NOMO-1 (cell line): ENCODE results near the gene SOX13.

ENCODE experiments used
- DNase-seq, 2 experiments: peaks; one replicate each; lab custom pipeline; 2025; ENCODE audit not compliant: unreplicated experiment in 2 of 2; lab: John Stamatoyannopoulos, UW

SOX13 gene

DNA sequence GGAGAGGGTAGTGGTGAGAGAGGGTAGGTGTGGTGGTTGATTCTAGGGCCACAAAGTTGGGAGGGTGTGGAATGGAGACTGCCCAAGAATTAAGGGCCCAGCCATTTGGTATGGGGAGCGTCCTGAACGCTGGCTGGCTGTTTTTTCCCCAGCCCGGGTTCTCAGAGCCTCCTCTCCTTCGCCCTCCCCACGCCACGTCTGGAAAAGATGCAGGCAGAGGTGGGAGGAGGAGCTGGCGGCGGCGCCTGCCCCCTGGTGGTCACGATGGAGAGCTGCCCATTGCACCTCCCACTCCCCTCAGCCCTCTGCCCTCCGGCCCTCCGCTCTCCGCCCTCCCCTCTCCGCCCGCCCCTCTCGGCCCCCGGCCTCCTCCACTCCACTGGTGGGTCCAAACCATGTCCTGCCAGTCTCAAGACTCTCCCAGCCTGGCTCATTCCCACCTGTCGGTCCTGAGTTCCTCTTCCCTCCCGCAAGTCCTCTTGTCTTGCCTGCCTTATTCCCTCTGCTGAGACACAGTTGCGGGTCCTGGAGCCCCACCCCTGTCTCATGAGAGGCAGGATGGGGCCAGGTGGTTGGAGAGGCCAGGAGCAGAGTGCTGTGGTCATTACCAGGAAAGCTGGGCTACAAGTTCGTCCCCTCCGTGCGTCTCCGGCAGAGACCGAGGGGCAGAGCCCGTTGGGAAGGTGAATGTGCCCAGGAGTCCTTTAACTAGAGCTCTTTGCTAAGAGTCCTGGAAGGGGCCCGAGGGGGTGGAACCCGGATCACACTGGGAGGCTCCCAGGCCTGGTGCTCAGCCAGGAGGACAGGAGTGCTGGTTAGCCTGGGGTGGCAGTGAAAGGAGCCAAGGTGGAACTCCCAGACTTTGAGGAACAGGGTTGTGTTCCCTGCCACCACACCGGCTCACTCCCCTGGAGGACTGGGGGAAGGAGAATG is 56.3 kb downstream of the SOX13 start:
- DNase-seq, result peak; percentile 19 to 57

DNA sequence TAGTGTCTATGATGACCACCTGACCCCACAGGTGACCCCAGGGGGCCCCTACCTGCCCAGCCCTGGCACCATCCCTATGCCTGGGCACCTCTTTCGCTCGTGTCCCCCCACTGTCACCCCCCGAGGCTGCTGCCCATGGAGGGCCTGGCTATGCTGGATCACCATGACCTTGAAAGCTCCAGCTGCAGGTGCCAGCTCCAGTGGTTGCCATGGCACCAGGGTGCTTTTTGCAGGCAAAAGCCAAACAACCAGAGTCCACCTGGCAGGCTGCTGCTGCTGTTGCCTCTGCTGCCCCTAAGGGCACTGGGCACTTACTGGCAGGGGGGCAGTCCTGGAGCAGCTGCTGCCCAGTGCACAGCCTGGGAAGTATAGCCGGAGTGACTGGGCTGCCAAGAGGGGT is 57.3 kb downstream of the SOX13 start:
- DNase-seq, result no peak

DNA sequence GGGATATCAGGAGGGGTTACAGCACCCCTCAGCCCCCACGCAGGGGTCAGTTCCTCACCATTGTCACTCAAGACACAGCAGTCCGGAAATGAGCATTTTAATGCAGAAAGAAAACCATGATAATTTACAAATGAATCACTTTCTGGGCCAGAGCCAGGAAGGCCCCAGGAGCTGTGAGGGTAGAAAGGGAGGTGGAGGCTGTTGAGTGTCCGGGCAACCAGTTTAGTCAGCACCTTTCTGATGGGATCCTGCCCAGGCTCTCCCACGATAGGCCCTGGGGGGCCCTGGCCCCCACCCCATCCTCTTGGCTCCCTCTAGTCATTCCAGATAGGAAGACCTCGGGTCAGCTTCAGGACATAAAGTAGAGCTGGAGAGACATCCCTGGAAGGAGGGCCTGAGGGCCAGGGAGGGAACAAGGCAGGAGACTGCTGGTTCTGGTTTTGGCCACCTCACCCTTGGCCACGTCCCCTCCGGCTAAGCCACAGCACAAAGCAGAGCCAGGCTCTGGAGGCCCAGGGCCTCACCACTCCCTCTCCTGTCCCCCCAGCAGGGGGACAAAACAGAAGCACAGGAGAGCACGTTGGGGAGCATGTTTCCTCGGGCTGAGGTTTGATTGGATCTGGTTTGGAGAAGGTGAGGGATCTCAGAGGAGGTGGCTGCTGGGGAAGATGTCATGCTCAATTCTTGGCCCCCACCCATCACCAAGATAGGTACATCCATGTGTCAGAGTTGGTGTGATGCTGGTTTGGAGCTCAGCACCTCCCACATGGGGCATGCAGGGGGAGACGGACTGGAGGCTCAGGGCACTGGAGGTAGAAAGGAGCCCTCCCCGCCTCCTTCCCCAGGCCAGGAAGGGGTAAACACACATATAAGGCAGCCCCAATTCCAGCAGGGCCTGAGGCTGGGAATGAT is 58.3 kb downstream of the SOX13 start:
- DNase-seq, result no peak

DNA sequence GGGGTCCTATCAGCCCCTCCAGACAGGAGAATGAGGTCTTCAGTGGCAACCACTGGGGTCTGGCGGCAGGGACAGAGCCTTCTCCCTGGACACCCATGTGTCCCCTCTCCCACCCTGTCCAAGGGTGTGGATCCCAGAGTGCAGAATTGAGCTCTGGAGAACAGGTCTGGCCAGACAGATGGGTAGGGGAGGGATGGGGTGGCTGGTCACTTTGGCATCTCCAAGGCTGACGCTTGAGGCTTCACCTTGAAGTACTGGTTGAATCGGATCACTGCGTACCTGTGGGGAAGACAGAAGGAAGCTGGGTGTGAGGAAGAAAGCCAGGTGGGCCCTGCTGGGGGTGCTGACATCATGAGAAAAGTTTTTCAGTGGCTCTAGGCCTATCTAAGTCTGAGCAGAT is 59.1 kb downstream of the SOX13 start:
- DNase-seq, result no peak

DNA sequence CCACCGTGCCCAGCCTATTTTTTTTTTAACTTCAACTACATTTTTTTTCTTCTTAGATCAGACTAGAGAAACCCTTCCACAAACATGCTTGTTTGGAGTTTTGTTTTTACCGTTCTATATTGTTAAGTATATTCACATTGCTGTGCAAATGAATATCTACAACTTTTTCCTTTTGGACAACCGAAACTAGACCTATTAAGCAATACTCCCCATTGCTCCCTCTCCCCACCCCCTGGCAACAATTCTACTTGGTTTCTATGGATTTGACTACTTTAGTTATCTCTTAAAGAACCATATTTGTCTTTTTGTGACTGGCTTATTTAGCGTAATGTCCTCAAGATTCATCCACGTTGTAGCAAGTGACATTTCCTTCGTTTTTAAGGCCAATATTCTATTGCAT is 59.8 kb downstream of the SOX13 start:
- DNase-seq, result no peak

DNA sequence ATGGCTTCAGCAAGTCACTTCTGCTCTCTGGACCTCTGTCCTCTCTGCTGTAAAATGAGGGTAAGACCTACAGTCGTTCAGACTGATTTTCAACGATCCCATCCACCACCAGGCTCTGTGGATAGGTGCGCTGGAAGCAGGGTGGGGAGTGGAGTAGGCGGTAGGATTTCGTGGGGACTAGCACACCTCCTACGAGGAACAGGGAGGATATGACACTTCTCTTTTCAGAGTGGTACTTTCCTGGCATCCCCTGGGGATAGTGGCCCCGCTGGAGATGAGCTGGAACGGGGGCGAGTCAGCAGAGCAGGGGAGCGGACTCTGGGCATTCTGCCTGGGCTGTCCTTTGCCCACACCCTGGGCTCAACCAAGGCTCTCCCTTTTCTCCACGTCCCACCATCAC is 61.2 kb downstream of the SOX13 start:
- no peak for DNase-seq

DNA sequence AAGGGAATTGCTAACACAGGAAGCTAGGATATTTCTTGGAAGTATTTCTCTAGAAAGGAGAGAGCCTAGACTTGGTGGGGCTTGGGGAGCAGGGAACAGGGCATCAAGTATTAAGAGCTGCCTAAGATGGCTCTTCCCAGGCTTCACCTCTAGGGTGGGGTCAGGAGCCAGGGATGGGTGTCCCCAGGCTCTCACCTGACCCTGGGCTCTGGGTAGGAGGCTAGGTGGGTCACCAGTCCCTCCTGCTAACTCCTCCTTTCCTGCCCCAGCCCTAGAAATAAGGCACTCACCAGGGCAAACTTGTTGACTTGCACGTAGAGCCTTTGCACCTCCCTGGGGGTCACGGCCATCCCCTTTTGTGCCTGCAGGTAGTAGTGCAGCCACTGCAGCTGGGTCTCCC is 63.9 kb downstream of the SOX13 start:
- DNase-seq, result no peak

DNA sequence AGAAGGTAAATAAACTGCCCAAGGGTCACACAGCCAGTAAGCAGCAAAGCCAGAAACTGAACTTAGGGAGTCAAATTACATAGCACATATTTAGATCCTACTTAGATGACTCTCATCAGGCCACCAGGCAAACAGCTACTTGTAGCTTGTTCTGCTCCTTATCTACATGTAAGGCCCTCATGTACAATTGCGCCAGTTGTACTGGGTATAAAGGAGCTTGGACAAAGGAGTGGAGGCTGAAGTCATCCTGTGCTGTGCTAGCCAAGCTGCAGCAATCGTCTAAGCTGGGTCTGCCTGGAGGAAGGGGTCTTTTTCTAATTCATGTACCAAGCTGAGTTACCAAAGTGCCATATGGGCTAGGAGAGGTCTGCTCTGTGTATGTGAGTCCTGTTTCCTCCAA is 66.2 kb downstream of the SOX13 start:
- no peak for DNase-seq

DNA sequence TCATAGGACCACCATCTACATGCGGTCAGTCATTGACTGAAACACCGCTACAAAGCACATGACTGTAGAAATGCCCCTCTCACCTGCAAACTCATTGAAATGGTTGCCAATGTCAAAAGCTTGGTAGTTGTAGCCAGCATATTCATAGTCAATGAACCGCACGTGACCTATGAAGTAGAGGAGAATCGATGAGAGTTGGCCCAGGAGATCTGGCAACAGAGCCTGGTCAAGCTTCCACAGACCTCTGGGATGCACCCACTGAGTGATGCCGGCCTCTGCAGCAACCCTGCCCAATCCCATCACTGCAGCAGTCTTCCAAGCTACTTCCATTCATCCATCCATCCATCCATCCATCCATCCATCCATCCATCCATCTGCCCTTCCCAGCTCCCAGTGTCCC is 67.0 kb downstream of the SOX13 start:
- DNase-seq, result no peak

DNA sequence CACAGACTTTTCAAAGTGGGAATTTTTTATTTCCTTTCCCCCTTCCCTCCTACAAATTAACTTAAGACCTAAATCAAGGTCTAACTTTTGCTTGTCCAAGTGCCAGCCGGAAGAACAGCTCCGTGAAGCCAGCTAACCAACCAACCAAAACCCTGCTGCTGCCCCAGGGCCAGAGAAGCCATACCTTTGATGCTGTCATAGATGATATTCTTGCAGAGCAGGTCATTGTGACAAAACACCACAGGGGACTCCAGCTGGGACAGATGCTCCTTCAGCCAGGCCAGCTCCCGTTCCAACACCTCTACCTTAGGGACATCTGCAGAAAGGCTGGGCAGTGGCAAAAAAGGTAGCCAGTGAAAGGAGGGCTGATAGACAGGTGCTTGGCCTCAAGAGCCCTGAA is 68.2 kb downstream of the SOX13 start:
- no peak for DNase-seq

DNA sequence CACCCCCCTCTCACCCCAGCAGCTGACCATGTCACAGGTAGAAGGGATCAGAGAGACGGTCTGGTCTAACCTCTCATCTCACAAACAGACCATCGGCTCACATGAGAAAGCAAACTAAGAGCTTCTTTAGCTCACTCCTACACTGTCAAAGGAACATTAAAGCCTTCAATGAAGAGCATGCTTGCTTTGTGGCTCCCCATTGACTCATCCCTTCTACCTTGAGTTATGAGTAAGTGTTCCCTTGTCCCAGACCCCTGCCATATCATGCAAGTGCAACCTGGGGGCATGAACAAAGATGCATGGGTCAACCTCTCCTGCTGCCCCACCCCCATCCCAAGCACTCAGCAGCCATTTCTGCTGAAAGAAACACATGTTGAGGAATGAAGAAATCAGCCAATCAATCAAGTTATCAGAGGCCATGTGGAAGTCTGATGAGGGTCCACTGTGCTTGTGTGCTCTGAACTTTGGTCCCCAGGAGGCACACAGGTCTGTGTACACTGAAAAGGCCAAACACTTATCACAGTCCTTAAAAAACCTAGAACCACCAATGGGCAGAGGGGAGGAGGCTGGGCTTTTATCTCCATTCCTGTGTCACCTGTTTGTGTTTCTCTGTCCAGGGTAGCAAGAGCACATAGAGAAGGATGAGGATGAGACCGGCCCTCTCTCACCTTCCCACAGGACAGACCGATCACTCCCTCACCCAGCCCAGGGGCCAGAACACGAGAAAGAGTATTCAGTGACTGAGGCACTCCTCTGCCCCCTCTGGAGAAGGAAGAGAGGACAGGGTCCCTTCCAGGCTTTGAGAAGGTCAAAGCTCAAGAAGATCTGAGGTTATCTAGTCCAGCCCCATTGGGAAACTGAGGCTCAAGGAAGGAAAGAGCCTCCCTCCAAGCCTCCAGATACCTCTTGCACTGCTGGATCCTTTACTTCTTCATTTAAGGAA is 69.4 kb downstream of the SOX13 start:
- DNase-seq, result no peak

DNA sequence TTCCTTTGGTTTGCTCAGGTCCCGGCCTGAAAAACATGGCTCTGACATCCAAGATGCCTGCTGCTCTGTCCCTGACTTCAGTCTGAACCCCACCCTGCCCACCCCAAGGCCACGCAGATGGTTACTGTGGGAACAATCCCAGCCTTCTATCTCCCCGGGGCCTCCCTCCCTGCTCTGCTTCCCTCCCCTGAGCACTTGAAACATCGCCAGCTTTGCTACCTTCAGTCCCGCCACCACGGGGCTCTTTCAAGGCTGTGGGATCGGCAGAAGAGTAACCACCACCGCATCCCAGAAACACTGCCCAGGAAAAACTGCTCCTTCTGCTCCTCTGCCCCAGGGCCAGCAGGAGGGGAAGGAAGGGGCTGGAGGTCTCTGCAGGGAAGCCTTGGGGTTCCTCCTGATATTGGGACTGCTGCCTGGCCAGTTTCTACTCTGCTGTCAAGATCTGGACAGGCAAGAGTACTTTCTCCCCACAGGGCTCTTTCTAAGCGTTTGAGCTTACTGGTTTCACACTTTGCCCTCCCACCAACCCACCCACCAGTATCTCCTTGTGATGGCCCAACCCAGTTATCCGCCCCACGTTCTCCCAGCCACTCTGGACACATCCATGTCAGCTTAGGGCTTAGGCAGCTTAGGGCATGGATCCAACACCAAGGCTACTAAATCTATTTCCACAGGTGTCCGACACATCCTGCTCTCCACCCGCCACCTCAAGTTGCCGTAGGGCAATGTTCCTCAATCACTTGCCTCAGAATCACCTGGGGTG is 70.5 kb downstream of the SOX13 start:
- DNase-seq, result no peak

DNA sequence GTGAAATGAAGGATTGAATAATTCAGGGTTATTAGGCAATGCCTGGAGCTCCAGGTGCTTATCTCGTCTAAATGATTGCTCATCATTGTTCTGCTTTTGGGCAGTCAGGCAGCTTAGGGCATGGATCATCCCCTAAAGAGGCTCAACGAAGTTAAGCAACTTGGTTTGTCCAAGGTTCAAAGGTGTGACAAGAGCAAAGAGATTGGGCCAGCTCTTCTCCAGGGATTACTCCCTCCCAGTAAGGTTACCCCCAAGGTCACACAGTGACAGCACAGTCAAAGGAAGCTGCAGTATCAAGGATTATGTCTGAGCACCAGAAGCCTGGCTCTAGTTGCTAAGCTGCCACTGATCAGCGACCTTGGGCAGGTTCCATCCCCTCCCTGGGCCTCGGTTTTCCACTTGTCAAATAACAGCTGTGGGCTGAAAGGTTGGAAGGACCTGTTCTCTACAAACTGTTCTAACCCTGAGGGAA is 72.2 kb downstream of the SOX13 start:
- DNase-seq, result no peak

DNA sequence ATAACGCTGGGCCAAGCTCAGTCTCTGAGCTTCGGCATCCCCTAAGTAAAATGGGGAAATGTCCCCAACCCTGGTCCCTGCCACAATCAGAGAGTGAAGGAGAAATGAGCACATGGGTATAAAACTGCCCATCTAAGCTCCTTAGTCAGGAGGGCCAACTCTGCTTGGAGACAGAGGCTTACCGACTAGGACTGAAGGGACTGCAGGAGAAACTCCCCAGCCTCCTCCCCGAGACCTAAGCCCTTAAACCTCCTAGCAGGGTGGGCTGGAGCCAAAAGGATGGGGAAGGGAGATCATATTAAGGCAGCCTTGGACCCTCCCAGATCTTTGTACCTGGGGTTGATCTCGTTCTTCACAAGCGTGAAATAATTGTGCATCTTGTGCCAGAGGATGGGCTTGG is 73.4 kb downstream of the SOX13 start:
- no peak for DNase-seq

DNA sequence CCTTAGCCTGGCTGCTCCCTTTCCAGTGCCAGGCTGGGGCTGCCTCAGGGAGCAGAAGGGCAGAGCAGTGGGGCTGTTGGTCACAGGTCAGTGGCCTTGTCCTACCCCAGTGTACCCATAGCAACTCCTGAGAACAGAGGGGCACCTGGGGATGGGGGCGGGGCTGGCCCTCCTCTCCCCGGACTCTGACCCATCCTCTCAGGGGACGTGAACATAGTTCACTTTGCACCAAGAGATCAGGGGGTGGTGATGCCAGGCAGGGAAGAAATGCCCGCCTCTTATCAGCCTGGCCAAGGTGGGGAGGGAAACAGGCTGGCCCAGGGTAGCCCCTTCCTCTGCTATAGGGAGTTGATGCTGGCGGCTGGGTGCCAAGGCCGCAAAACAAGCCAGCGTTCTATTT is 74.0 kb downstream of the SOX13 start:
- DNase-seq, result no peak

DNA sequence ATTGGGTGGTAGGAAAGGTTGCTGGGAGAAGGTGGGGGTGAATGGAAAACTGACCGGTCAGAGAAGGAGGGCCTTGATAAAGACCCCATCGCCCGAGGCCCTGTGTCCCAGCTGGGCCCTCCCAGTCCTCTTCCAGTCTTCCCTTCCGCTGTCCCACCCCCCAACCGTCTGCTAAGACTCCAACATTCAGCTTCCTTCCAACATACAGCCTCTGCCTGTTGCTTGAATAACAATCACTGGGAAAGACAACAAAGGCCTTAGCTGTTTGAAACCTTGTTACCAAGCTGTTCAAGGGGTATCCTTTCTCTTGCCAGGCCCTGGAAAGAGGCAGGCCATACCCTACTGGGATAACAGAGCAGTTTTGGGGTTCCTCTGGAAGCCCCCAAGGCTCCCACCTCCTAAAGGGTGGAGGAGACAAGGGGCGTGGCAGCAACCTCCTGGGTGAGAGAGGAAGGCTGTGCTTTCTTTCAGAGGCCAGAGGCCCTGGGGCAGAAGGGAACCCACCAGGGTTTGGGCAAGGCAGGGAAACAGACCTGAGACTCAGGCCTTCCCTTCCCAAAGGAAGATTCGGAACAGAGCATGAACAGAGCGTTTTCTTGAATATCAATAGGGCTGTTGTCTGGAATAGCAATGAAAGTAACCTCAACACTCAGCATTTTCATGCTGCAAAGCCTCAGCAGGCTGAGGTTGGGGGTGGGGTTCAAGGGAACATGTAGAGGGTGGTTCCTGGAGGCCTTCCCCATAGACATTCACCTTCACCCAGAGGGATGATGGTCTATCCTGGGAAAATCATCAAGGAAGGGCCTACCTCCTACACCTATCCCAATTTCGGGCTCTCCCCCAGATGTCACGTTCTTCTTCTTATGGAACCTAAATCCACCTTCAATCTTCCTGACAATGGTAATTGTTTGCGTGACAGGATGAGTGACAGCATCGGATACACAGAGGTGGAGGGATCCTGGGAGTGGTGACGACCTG is 74.8 kb downstream of the SOX13 start:
- DNase-seq, result no peak

DNA sequence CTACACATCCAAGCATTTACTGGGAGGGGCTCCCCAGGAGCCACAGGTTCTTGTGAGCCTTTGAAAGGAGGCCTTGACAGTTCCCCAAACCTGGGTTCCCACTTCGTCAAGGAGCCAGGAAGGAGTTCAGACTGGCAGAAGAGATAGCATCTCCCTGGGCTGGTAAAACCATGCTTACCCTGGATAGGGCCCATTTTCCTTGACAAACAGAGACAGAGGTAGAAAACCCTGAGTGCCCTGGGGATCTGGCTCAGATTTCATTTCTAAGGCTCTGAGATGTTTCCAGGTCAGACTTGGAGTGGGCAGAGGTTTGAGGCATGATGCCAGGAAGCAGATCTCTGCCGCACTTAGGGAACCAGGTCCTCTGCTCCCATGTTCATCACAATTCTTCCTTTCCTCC is 76.2 kb downstream of the SOX13 start:
- DNase-seq, result no peak

DNA sequence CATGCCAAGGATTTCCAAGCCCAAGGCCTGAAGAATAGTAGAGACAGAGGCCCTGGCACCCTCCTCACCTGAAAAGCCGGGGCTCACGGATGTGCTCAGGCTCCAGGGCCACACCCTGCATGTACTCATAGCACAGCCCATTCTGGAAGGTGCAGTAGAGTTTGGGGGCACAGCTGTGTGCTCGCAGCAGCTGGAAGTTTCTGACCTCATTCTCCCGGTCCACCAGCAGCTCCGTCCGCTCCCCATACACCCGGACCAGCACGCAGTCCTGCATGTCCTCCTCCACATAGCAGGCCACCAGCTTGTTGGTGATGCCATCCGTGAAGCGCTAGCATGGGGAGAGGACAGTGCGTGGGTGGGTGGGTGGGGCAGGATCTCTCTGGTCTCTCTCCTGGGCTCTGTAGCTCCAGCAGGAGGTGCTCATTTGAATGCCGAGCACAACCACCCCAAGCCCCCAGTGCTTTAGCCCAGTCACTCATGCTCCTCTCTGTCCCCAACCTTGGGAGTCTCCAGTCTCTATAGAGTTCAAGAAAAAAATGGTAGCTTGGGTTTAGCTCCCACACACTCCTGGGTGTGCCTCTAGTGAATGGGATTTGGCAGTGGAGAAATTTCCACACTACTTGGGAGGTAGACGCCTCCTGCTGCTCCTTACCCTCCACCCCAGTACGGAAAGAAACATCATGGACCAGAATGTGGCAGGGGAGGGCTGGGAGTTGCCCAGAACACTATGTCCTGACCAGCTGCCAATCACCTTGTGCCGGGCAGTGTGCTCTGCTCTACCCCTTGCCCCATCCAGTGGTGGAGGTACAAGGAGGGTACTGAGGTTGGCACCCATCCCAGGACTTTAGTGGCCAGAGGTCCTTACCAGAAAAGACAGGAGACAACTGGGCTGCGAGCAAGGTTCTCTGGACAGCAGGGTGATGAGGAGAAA is 77.0 kb downstream of the SOX13 start:
- no peak for DNase-seq
